ENCODE measurements around the gene GABRR3. TPM values are rescaled to one million over a fixed set of nuclear protein-coding genes. Genes with fewer than 3 reads are reported as not detected.

The GABRR3 gene
- total RNA-seq, 4 donors from 2014 or later: not detected

GRCh38 chr3:97972976-97973375, 62.1 kb downstream of the GABRR3 start:
- intact Hi-C loops (cut with DNase I): no loop called here
- no peaks in the 10 kb centered on the region for H3K27me3 ChIP-seq
- H3K4me3 ChIP-seq: peak overlapping the region in 3 of 4 donors; percentile 77 to 92 (median 85)
- H3K27ac ChIP-seq: peak overlapping the region; percentile 92 to 97 (median 96)
- H3K9me3 ChIP-seq: no peaks in the 10 kb centered on the region
- peaks cover 14 to 44% (median 18%) of the 10 kb centered on the region in 3 donors for H3K4me1 ChIP-seq
- WGBS, 2 donors: 96 to 98% methylated on average over 9 of the region's 9 CpGs
- TF ChIP-seq POLR2A (IDR thresholded peaks at IDR 0.05) (no peak), CTCF (IDR thresholded peaks at IDR 0.05) (no peak)
- H3K36me3 ChIP-seq: no peaks in the 10 kb centered on the region
- DNase-seq: no peak

- peak; percentile 14 for DNase-seq
- Histone ChIP-seq H3K4me3 (peak within 1 kb of the TSS; percentile 77 to 92 (median 88)), H3K4me1 (peaks cover 14 to 51% (median 18%) of the 10 kb centered on the region in 3 donors), H3K9me3 (no peaks in the 10 kb centered on the region), H3K36me3 (peaks cover 0 to 6% (median 0%) of the 10 kb centered on the region in 3 donors), H3K27me3 (no peaks in the 10 kb centered on the region), H3K27ac (peak within 1 kb of the TSS; percentile 92 to 97 (median 96))
- WGBS, 2 donors: 1 to 5% methylated on average over 7 to 42 of the region's 82 CpGs
- intact Hi-C loops (cut with DNase I): no loop called here
- TF ChIP-seq POLR2A (IDR thresholded peaks at IDR 0.05): peak in 2 of 4 donors; percentile 65 to 74
- TF ChIP-seq CTCF (IDR thresholded peaks at IDR 0.05): peak in 1 of 6 experiments; percentile 15
Measured at GRCh38 chr3:97971679-97972567, 63.2 kb downstream of the GABRR3 start, which contains the start of gene RIOX2. RIOX2 (minus strand) TSS chr3:97972431; CDS start chr3:97967593, 4,838 bp downstream.

- peak overlapping the region; percentile 92 to 97 (median 96) for H3K27ac ChIP-seq
- 48 to 50% methylated on average over 9 of the region's 9 CpGs for WGBS, 2 donors
- DNase-seq: no peak
- peak overlapping the region; percentile 77 to 92 (median 88) for H3K4me3 ChIP-seq
- peaks cover 0 to 14% (median 2%) of the 10 kb centered on the region in 3 donors for H3K36me3 ChIP-seq
- H3K27me3 ChIP-seq: no peaks in the 10 kb centered on the region
- no peak for TF ChIP-seq POLR2A (IDR thresholded peaks at IDR 0.05)
- TF ChIP-seq CTCF (IDR thresholded peaks at IDR 0.05): no peak
- peaks cover 14 to 51% (median 18%) of the 10 kb centered on the region in 3 donors for H3K4me1 ChIP-seq
- no peaks in the 10 kb centered on the region for H3K9me3 ChIP-seq
- intact Hi-C loops (cut with DNase I): no loop called here
Measured at GRCh38 chr3:97970956-97971620, 64.0 kb downstream of the GABRR3 start.

- Histone ChIP-seq H3K36me3 (peaks cover 0 to 23% (median 10%) of the 10 kb centered on the region in 3 donors), H3K27me3 (no peaks in the 10 kb centered on the region), H3K27ac (peak overlapping the region in 1 of 4 donors; percentile 97), H3K9me3 (no peaks in the 10 kb centered on the region), H3K4me3 (peak overlapping the region in 1 of 4 donors; percentile 77), H3K4me1 (peaks cover 14 to 51% (median 18%) of the 10 kb centered on the region in 3 donors)
- intact Hi-C loops (cut with DNase I): no loop called here
- TF ChIP-seq POLR2A (IDR thresholded peaks at IDR 0.05): no peak
- no peak for TF ChIP-seq CTCF (IDR thresholded peaks at IDR 0.05)
- WGBS, 2 donors: 83% methylated on average over 1 of the region's 1 CpG
- no peak for DNase-seq
Measured at GRCh38 chr3:97970156-97970555, 65.0 kb downstream of the GABRR3 start.

Data from esophagus squamous epithelium (tissue), 5 donors.